GM18520 (cell line): Measurements from ENCODE around the gene DKKL1.
"Not testable (repeated sequence)": the region's sequence is repeated elsewhere in the genome, so short reads cannot be mapped to it uniquely, and the experiment has no call there.

ENCODE experiments used
- ATAC-seq: cut with Tn5 transposase; IDR thresholded peaks from one replicate; pipeline ENCODE4 v1.9.1; 2021; ENCODE audit not compliant: unreplicated experiment

Gene DKKL1

GRCh38 chr19:49359851-49360820, 3.5 kb upstream of the DKKL1 start:
- ATAC-seq = no peak

GRCh38 chr19:49361438-49362047, 2.1 kb upstream of the DKKL1 start:
- no peak for ATAC-seq

- no peak for ATAC-seq
Measured at GRCh38 chr19:49362048-49362928, 1.4 kb upstream of the DKKL1 start, which contains the start of gene TEAD2. Gene TEAD2, minus strand, starts transcription at chr19:49362416. Its CDS starts 2,341 bp downstream, at chr19:49360075.

DNA sequence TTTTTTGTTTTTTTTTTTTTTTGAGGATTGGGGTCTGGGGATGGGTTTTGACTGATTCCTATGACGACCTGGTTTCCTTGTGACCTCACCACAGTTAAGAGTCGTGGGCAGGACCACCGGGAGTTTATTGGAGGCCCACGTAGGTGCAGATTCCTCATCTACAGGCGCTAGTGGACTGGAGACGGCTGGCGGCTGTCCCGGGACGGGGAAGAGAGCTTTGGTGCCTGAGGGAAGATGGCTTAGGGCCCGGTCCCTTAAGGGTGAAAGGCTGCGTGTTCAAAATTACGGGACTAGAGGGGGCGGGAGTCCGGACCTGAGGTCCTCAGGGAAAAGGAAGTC, 779 bp upstream of the DKKL1 start:
- no peak for ATAC-seq

DNA sequence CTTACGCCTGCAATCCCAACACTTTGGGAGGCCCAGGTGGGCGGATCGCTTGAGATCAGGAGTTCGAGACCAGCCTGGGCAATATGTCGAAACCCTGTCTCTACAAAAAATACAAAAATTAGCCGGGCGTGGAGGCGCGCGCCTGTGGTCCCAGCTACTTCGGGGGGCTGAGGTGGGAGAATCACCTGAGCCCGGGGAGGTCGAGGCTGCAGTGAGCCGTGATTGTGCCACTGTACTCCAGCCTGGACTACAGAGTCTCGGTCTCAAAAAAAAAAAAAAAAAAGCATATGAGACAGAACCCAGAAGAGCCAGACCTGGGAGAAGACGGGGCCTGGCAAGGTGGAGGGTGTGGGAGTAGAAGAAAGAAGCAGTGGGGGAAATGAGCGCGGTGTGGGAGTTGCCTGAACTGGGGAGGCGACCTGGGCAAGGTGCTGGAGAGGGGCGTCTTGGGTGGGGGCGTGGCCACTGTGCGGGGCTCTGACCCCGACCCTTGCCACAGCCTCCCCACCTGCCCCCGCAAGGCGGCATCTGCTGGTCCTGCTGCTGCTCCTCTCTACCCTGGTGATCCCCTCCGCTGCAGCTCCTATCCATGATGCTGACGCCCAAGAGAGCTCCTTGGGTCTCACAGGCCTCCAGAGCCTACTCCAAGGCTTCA, 533 bp downstream of the DKKL1 start:
- ATAC-seq = no peak

DNA sequence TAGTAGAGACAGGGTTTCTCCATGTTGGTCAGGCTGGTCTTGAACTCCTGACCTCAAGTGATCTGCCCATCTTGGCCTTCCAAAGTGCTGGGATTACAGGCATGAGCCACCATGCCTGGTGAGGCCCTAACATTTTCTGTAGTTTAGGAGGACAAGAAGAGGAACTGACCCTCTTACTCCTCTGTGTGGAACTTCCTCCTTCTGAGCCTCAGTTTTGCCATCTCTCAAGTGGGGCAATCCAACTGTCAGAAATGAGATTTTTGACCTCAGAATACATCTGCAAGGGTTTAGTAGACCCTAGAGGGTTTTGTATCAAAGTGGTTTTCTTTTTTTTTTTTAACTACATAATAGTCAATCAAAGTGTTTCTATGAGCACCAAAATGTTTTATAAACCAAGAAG, 2.4 kb downstream of the DKKL1 start:
- no peak for ATAC-seq

- ATAC-seq = no peak
Measured at GRCh38 chr19:49368711-49369358, 5.2 kb downstream of the DKKL1 start.

- no peak for ATAC-seq
Measured at GRCh38 chr19:49371184-49371583, 7.5 kb downstream of the DKKL1 start.

DNA sequence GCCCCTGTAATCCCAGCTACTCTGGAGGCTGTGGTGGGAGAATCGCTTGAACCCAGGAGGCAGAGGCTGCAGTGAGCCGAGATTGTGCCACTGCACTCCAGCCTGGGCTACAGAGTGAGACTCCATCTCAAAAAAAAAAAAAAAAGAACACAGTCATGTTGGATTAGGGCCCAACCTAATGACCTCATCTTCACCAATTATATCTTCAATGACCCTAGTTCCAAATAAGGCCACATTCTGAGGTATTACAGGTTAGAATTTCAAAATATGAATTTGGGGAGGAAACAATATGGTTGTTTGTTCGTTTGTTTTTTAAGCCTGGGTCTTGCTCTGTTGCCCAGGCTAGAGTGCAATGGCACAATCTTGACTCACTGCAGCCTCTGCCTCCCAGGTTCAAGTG, 9.5 kb downstream of the DKKL1 start:
- ATAC-seq = not testable (repeated sequence)

GRCh38 chr19:49374665-49375434, 11.2 kb downstream of the DKKL1 start:
- no peak for ATAC-seq

DNA sequence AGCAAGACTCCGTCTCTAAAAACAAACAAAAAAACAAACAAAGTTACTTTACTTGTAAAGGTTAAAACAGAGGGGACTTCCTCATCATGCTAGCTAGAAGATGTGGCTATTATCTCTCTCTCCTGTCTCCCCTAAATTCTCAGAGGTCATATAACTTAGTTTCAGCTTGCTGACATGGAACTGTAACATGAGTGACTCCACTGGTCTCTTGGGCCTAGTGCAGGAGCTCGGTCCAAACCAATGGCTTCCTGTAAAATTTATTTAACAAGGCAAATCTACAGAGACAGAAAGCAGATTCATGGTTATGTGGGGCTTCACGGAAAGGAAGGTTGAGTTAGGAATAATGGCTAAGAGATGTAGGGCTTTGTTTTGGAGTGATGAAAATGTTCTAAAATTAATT, 14.8 kb downstream of the DKKL1 start:
- no peak for ATAC-seq

DNA sequence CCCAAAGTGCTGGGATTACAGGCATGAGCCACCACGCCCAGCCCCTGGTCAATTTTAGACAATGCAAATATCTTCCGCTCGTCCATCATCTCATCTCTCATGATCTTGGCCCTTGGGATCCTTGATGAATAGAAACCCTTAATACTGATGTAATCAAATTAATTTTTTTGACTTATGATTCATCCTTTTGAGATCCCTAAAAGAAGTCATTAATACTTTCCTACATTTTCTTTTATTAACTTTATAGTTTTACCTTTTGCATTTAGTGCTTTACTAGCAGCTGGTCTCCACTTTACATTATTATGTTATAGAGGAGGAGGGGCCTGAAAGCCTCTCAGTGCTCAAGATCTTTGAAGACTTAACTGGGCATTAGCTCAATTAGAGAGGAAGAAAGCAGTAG, 16.7 kb downstream of the DKKL1 start:
- no peak for ATAC-seq

DNA sequence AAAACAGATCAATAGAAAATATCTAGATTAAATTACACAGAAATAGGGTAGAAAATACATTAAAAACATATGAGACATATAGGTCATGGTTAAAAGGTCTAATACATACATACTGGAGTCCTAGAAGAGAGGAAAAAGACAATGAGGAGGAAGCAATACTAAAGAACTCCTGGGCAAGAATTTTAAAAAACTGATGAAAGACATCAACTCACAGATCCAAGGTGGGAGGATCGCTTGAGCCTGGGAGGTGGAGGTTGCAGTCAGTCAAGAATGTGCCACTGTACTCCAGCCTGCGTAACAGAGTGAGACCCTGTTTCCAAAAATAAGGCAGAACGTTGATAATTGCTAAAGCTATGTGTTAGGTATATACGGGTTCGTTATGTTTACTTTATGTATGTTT, 19.0 kb downstream of the DKKL1 start:
- ATAC-seq = no peak

GRCh38 chr19:49383599-49383998, 19.9 kb downstream of the DKKL1 start:
- ATAC-seq = no peak

GRCh38 chr19:49387936-49388372, 24.3 kb downstream of the DKKL1 start, which contains the start of gene KASH5:
Gene KASH5, plus strand, starts transcription at chr19:49388249. Its CDS starts 2,635 bp downstream, at chr19:49390884.
- no peak for ATAC-seq

- no peak for ATAC-seq
Measured at GRCh38 chr19:49389406-49389805, 25.7 kb downstream of the DKKL1 start.

- ATAC-seq = no peak
Measured at GRCh38 chr19:49390131-49390928, 26.7 kb downstream of the DKKL1 start.

DNA sequence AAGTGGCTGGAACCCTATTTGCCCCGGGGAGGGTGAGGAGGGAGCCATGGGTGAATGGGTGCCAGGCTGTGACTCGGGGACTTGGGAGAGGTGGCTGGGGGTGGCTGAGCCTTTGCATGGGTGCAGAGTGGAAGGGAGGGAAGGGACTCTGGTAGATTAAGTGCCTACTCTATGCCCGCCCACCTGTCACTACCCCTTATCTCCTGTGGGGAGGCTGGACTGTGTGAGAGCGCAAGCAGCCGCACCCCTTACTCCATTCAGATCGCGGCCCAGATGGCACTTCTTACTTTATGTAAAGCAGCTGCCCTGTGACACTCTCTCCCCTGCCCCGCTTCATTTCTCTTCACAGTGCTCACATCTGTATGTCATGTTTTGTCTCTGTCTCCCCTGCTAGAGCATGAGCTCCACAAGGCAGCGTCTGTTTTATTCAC, 27.3 kb downstream of the DKKL1 start:
- ATAC-seq = no peak
